Activated CD8-positive, alpha-beta T cell treated with anti-CD3 and anti-CD28 coated beads, Interleukin-2, amount 10 ng/mL, durations not matched to agents 7 days and 5 days (primary cell): ENCODE data around the gene DGKQ. TPM values are rescaled to one million over a fixed set of nuclear protein-coding genes. Genes with fewer than 3 reads are reported as not detected.

ENCODE experiments used
- ATAC-seq: fragments of 150-1000 bp; cut with Tn5 transposase; one replicate; pipeline ENCODE4 v1.10.0; 2021; ENCODE audit warnings: moderate library complexity
- CTCF ChIA-PET: fragments of 350-600 bp; sonication (Branson Sonifier 250); formaldehyde crosslinking; loops from one replicate; lab custom pipeline; 2021; ENCODE audit warnings: antibody characterized with exemption; lab: Charles Lee
- POLR2A ChIA-PET: fragments of 350-600 bp; sonication (Branson Sonifier 250); formaldehyde crosslinking; loops from one replicate; lab custom pipeline; 2021; ENCODE audit warnings: antibody characterized with exemption; lab: Charles Lee
- DNase-seq: peaks from one replicate; pipeline ENCODE4 v3.0.0-alpha.2; 2020
- H3K27ac Mint-ChIP-seq: one replicate; pipeline ENCODE4 v1.8.0; 2021; ENCODE audit warnings: mild to moderate bottlenecking, mixed read lengths
- H3K27me3 Mint-ChIP-seq: one replicate; pipeline ENCODE4 v1.8.0; 2021; ENCODE audit warnings: low read depth, mixed read lengths
- H3K36me3 Mint-ChIP-seq: one replicate; pipeline ENCODE4 v1.8.0; 2021; ENCODE audit warnings: low read depth, mixed read lengths
- H3K4me1 Mint-ChIP-seq: one replicate; pipeline ENCODE4 v1.8.0; 2021; ENCODE audit warnings: low read depth, mixed read lengths
- H3K4me3 Mint-ChIP-seq: one replicate; pipeline ENCODE4 v1.8.0; 2021; ENCODE audit warnings: mild to moderate bottlenecking, mixed read lengths
- H3K9me3 Mint-ChIP-seq: one replicate; pipeline ENCODE4 v1.8.0; 2022; ENCODE audit warnings: mixed read lengths; ENCODE audit not compliant: insufficient read depth
- total RNA-seq, 2 experiments: library from RNA; stranded (reverse); gene quantifications; one replicate each; pipeline ENCODE4 v1.2.3, GENCODE V29; 2021

The DGKQ gene
- total RNA-seq, 2 experiments from 2014 or later: 15.9 to 16.2 TPM

DNA sequence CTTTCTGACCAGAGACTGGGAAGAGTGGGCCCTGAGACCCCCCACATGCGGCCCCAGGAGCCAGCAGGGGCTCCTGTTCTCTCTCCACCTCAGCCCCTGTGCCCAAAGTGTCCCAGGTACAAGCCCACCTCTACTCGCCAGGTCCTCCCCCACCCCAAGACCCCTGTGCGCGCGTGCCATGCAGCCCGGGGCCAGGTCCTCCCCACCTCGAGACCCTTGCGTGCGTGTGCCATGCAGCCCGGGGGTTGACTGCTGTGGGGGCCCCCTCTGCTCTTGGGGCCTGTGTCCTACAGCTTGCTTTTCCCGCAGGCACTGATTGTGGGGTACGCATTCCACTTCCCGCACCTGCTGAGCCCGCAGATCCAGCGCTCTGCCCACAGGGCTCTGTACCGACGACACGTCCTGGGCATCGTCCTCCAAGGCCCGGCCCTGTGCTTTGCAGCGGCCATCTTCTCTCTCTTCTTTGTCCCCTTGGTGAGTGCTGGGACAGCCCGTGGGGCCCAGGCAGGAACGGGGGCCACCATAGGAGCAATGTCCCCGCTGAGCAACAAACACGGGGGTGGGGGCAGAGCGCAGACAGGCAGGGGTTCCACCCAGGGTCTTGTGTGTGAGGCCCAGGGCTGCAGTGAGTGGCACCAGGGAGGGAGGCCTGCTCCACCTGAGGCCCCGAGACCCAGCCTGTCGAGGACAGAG lies 20.3 kb downstream of the DGKQ start:
- Mint-ChIP-seq H3K9me3 (no peaks in the 10 kb centered on the region), H3K4me1 (no peaks in the 10 kb centered on the region), H3K27ac (no peak overlapping the region), H3K27me3 (no peaks in the 10 kb centered on the region), H3K36me3 (peaks cover 7% of the 10 kb centered on the region), H3K4me3 (no peak overlapping the region)
- CTCF ChIA-PET: no interaction called here
- ATAC-seq (no peak), DNase-seq (no peak)
- POLR2A ChIA-PET: no interaction called here

DNA sequence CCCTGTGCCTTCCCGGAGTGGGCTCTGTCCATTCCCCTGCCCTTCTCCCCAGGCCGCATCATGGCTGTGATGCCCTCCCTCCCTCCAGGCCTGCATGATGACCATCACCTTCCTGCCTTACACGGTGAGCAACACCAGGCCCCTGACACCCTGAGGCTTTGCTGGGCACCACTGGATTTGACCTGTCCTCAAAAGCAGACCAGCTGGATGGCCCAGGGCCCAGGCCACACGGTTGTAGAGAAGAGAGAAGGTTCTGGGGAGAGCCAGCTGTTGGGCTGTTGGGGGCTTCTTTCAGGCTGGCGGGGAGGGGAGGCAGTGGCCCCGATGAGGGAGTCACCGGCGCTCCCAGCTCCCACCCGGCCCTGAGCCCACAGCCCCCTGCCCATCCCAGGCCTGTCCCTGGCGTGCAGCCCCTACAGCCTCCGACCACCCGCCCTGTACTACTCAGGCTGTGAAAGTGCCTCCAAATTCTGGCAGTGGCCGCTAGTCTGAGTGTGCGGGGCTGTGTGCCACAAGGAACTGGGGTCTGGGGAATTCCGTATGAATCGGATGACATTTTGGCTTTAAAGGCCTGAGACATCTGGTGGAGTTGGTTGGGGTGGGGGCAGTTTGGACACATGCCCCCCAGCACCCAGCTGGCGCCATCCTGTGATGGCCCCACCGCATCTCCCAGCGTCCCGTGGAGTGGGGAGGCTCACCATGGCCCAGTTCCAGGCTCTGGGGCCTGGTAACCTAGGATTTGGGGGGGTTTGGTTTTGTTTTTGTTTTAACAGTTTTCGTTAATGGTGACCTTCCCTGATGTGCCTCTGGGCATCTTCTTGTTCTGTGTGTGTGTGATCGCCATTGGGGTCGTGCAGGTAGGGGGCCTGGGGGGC lies 21.5 kb downstream of the DGKQ start:
- ChIA-PET CTCF (no interaction called here), POLR2A (no interaction called here)
- no peaks in the 10 kb centered on the region for H3K27me3 Mint-ChIP-seq
- no peaks in the 10 kb centered on the region for H3K4me1 Mint-ChIP-seq
- no peak overlapping the region for H3K27ac Mint-ChIP-seq
- H3K36me3 Mint-ChIP-seq: peaks cover 5% of the 10 kb centered on the region
- H3K4me3 Mint-ChIP-seq: no peak overlapping the region
- ATAC-seq: no peak
- H3K9me3 Mint-ChIP-seq: no peaks in the 10 kb centered on the region
- no peak for DNase-seq

DNA sequence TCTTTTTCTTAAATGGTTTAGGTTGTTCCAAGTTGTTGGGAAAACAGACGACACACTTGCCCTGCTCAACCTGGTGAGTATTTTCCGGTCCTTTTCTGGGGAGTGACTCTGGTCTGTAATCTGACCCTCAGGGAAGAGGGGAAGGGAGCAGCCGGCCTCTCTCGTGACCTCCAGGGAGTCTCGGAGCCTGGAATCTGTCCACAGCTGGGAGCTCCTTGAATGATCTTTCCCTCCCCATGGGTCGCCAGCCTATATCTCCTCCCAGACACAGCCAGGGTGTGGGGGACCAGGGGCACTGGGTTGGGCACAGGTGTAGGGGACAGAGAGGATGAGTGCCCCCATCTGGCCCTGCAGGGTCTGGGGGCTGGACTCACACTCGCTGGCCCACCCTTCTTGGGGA lies 22.2 kb downstream of the DGKQ start:
- DNase-seq (no peak), ATAC-seq (no peak)
- Mint-ChIP-seq H3K4me3 (no peak overlapping the region), H3K27ac (no peak overlapping the region), H3K36me3 (peaks cover 5% of the 10 kb centered on the region), H3K27me3 (no peaks in the 10 kb centered on the region), H3K9me3 (no peaks in the 10 kb centered on the region), H3K4me1 (no peaks in the 10 kb centered on the region)
- CTCF ChIA-PET: no interaction called here
- POLR2A ChIA-PET: no interaction called here

DNA sequence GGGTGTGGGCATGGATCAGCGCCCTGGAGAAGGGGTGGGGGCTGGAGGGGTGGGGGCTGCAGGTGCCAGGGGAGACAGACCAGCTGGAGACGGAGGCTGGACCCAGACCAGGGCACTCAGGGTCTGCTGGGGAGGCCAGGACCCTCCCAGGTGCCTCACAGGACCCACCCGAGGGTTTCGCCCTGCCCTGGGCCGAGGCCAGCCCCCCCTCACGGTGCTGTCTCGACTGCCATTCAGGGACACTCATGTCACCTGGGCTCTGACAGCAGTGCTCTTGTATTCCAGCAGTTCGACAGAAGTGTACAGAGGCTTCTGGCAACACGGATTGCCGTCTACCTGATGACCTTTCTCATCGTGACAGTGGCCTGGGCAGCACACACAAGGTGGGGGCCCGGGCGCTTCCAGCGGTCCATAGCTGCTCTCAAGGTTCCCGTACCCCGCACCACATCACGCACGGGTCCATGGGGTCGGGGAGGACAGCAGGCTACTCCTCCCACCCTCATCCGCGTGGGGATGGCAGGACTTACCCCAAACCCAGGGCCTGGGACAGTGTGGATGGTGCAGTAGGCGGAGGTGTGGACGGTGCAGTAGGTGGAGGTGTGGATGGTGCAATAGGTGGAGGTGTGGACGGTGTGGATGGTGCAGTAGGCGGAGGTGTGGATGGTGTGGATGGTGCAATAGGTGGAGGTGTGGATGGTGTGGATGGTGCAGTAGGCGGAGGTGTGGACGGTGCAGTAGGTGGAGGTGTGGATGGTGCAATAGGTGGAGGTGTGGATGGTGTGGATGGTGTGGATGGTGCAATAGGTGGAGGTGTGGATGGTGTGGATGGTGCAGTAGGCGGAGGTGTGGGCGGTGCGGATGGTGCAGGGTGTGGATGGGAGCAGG lies 23.0 kb downstream of the DGKQ start:
- no peak for ATAC-seq
- no peaks in the 10 kb centered on the region for H3K9me3 Mint-ChIP-seq
- no peaks in the 10 kb centered on the region for H3K4me1 Mint-ChIP-seq
- CTCF ChIA-PET: no interaction called here
- H3K27ac Mint-ChIP-seq: no peak overlapping the region
- POLR2A ChIA-PET: no interaction called here
- no peak overlapping the region for H3K4me3 Mint-ChIP-seq
- no peaks in the 10 kb centered on the region for H3K27me3 Mint-ChIP-seq
- DNase-seq: no peak
- peaks cover 5% of the 10 kb centered on the region for H3K36me3 Mint-ChIP-seq

DNA sequence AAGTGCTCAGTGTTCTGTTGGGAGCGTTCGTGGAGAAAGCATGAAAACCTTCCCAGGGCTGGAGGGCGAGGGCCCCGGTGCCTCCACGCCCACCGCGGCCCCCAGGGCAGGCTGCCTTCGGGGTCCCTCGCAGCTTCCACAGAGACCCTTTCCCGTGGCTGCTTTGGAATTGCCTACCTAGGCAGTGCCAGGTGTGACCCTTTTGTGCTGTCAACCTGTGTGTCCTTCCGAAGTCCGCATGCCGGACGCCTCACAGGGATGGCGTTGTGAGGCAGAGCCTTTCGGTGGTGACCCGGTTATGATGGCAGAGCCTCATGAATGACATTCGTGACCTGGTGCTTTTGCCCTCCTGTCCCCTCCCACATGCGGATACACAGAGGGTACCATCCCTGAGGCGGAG lies 23.7 kb downstream of the DGKQ start:
- peaks cover 3% of the 10 kb centered on the region for H3K36me3 Mint-ChIP-seq
- CTCF ChIA-PET: no interaction called here

DNA sequence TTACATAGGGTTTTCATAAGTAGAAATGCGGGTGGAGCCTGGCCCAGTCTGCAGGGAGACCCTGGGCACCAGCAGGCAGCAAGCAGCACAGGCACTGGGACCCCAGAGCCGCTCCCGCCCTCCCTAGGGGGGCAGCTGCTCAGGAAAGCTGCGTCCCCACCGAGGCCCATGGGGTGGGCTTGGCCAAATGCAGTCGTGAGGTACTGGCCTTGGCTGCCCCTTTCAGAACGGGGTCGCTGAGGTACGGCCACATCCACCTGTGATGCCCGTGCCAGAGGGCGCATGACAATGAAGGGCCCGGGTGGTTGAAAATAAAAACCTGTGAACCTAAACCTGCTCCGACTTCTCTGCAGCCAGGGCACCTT lies 24.5 kb downstream of the DGKQ start:
- DNase-seq: no peak
- ChIA-PET POLR2A (interaction anchor here (1.9 kb wide), 1 partner anchor 17 kb away, joined by 5 read pairs; the partner anchor contains the start of genes GAK and TMEM175), CTCF (no interaction called here)
- no peaks in the 10 kb centered on the region for H3K27me3 Mint-ChIP-seq
- H3K9me3 Mint-ChIP-seq: no peaks in the 10 kb centered on the region
- no peak overlapping the region for H3K4me3 Mint-ChIP-seq
- H3K36me3 Mint-ChIP-seq: peaks cover 3% of the 10 kb centered on the region
- no peak overlapping the region for H3K27ac Mint-ChIP-seq
- no peaks in the 10 kb centered on the region for H3K4me1 Mint-ChIP-seq
- no peak for ATAC-seq

More for the DNA sequence above, 23.7 kb downstream of the DGKQ start:
- Mint-ChIP-seq H3K4me3 (no peak overlapping the region), H3K4me1 (no peaks in the 10 kb centered on the region), H3K27me3 (no peaks in the 10 kb centered on the region), H3K9me3 (no peaks in the 10 kb centered on the region), H3K27ac (no peak overlapping the region)
- POLR2A ChIA-PET: interaction anchor here (1.9 kb wide), 1 partner anchor 17 kb away, joined by 5 read pairs; the partner anchor contains the start of genes GAK and TMEM175
- ATAC-seq: no peak
- DNase-seq: no peak

DNA sequence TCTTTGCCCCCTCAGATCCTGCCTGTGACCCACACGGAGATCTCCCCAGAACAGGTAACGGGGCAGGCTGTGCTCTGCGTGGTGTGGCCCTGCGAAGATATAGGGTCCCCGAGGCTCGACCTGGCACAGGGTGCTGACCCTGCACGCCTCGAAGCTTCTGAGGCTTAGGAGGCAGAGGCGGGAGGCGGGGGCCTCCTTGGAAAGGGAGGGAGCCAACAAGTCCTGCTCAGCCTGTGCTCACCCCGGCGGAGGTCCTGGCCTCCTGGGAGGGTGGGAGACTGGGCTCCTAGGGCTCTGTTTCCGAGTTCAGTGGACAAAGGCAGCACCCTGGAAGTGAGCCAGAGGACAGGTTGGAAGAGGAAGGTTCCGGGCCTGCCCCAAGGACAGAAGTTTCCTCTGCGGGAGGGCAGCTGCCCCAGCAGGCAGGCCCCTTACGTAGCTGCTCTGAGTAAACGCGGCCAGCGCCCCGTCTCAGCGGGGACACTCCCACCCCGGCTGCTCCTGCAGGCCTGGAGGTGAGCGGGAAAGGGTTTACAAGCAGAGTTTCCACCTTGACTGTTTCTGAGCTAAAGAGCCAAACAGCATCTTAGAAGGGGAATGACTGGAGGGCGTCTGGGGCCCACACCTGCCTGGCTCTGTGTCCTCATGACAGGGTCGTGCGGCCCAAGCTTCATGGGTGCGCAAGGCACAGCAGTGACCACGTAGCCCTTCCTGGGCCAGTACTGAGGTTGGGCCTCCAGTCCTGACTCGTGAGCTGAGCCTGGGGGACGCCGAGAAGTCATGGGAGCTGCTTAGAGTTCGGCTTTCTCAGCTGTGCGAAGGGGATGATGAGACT lies 25.1 kb downstream of the DGKQ start:
- POLR2A ChIA-PET: interaction anchor here (0.6 to 1.9 kb wide), 2 partner anchors 14 to 16 kb away, joined by 3 to 5 read pairs; partner anchors contain the start of genes GAK and TMEM175
- no peak for DNase-seq
- Mint-ChIP-seq H3K27me3 (no peaks in the 10 kb centered on the region), H3K4me3 (no peak overlapping the region), H3K36me3 (peaks cover 2% of the 10 kb centered on the region), H3K9me3 (no peaks in the 10 kb centered on the region), H3K4me1 (no peaks in the 10 kb centered on the region), H3K27ac (no peak overlapping the region)
- no peak for ATAC-seq
- CTCF ChIA-PET: no interaction called here

DNA sequence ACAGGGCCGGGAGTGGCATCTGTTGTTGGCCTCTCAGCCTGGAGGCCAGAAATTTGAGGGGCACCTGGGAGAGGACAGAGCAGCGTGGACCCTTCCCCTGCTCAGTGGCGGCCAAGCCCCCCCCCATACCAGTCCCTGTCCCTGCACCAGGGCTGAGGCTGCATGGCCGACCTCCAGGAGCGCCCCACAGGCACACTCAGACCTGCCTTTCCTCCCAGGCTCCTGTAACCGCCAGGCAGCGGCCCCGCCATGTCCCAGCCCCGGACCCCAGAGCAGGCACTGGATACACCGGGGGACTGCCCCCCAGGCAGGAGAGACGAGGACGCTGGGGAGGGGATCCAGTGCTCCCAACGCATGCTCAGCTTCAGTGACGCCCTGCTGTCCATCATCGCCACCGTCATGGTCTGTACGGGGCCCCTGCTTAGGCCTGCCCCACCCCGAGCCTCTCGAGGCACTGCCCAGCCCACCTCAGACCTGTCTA lies 25.8 kb downstream of the DGKQ start:
- H3K36me3 Mint-ChIP-seq: no peaks in the 10 kb centered on the region
- no peak overlapping the region for H3K27ac Mint-ChIP-seq
- no peak overlapping the region for H3K4me3 Mint-ChIP-seq
- no peak for ATAC-seq
- no peak for DNase-seq
- no peaks in the 10 kb centered on the region for H3K9me3 Mint-ChIP-seq
- H3K27me3 Mint-ChIP-seq: no peaks in the 10 kb centered on the region
- POLR2A ChIA-PET: no interaction called here
- no peaks in the 10 kb centered on the region for H3K4me1 Mint-ChIP-seq
- CTCF ChIA-PET: no interaction called here

DNA sequence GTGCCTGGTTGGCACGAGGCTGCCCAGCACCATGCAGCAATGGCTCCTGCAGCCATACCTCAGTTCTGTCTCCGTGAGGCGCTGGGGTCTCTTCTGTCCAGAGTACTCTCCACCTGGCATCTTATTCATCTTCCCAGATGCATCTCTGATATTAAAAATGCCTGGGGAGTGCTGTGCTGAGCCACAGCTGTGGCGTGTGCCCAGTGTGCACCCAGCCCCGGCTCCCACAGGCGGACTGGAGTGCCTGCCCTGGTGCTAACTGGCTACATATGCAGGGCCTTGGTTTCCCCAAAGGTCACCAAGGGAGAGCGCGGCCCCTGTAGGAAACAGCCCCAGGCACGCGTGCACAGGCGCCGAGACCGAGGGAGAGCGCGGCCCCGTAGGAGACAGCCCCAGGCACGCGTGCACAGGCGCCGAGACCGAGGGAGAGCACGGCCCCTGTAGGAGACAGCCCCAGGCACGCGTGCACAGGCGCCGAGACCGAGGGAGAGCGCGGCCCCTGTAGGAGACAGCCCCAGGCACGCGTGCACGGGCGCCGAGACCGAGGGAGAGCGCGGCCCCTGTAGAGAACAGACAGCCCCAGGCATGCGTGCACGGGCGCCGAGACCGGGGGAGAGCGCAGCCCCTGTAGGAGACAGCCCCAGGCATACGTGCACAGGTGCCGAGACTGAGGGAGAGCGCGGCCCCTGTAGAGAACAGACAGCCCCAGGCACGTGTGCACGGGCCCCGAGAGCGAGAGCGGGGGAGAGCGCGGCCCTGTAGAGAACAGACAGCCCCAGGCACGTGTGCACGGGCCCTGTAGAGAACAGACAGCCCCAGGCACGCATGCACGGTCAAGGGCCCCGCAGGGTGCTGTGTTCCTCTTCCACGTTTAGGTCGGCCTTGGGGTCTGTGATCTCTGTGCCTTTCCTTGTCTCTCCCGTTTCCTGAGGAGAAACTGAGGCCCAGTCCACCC lies 26.6 kb downstream of the DGKQ start:
- CTCF ChIA-PET: no interaction called here
- no peak for DNase-seq
- no peak overlapping the region for H3K4me3 Mint-ChIP-seq
- no peaks in the 10 kb centered on the region for H3K36me3 Mint-ChIP-seq
- POLR2A ChIA-PET: no interaction called here
- H3K27me3 Mint-ChIP-seq: no peaks in the 10 kb centered on the region
- H3K27ac Mint-ChIP-seq: no peak overlapping the region
- H3K4me1 Mint-ChIP-seq: no peaks in the 10 kb centered on the region
- no peaks in the 10 kb centered on the region for H3K9me3 Mint-ChIP-seq
- no peak for ATAC-seq

DNA sequence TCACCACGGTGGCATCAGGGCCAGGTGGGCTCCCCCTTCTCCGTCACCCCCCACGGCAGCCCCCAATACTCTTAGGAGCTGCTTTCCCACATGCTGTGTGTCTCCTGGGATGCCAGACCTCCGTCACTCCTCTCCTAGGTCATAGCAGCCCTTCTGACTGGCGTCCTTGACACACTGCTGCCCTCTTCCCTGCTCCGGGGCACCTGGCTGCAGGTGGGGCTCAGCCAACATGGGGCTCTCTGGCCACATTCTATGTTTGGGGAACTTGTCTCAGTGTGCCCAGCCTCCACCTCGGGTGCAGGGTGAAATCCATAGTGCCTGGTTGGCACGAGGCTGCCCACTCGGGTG lies 27.3 kb downstream of the DGKQ start:
- no peaks in the 10 kb centered on the region for H3K4me1 Mint-ChIP-seq
- POLR2A ChIA-PET: no interaction called here
- DNase-seq (no peak), ATAC-seq (no peak)
- no peak overlapping the region for H3K27ac Mint-ChIP-seq
- H3K9me3 Mint-ChIP-seq: no peaks in the 10 kb centered on the region
- no peaks in the 10 kb centered on the region for H3K27me3 Mint-ChIP-seq
- H3K4me3 Mint-ChIP-seq: no peak overlapping the region
- CTCF ChIA-PET: no interaction called here
- no peaks in the 10 kb centered on the region for H3K36me3 Mint-ChIP-seq
